H9 (cell line): ENCODE results near the gene MRPL39. TPM values are rescaled to one million over a fixed set of nuclear protein-coding genes. Genes with fewer than 3 reads are reported as not detected.

Experiments used
- DNase-seq: peaks from one replicate; pipeline ENCODE4 v3.0.0-alpha.2; 2017
- H2AFZ ChIP-seq: one replicate; pipeline ENCODE4 v1.6.1; 2013; ENCODE audit warnings: mild to moderate bottlenecking, low read length, control low read depth, moderate library complexity
- H2AK5ac ChIP-seq: 2 replicates; pipeline ENCODE4 v1.6.1; 2013; ENCODE audit warnings: low read length, control low read depth, mixed read lengths; ENCODE audit not compliant: insufficient read length
- H2BK120ac ChIP-seq: one replicate; pipeline ENCODE4 v1.6.1; 2013; ENCODE audit warnings: low read depth, mild to moderate bottlenecking, low read length, control low read depth, inconsistent platforms; ENCODE audit not compliant: poor library complexity, severe bottlenecking
- H2BK12ac ChIP-seq: 2 replicates; pipeline ENCODE4 v1.6.1; 2013; ENCODE audit warnings: low read length, control low read depth, mixed read lengths, low read depth; ENCODE audit not compliant: insufficient read length
- H2BK15ac ChIP-seq: 2 replicates; pipeline ENCODE4 v1.6.1; 2013; ENCODE audit warnings: low read depth, low read length, control low read depth
- H2BK20ac ChIP-seq: one replicate; pipeline ENCODE4 v1.6.1; 2013; ENCODE audit warnings: low read depth, mild to moderate bottlenecking, low read length, control low read depth, inconsistent platforms; ENCODE audit not compliant: poor library complexity, severe bottlenecking
- H2BK5ac ChIP-seq: 2 replicates; pipeline ENCODE4 v1.6.1; 2013; ENCODE audit warnings: low read length, control low read depth, mixed read lengths; ENCODE audit not compliant: insufficient read length
- H3K14ac ChIP-seq: 2 replicates; pipeline ENCODE4 v1.6.1; 2013; ENCODE audit warnings: low read length, control low read depth; ENCODE audit not compliant: insufficient read depth
- H3K18ac ChIP-seq: 2 replicates; pipeline ENCODE4 v1.6.1; 2013; ENCODE audit warnings: low read depth, mild to moderate bottlenecking, mixed read lengths, low read length, control low read depth; ENCODE audit not compliant: insufficient read length
- H3K23ac ChIP-seq: 2 replicates; pipeline ENCODE4 v1.6.1; 2013; ENCODE audit warnings: low read length, control low read depth, mixed read lengths, low read depth; ENCODE audit not compliant: insufficient read length
- H3K23me2 ChIP-seq: 2 replicates; pipeline ENCODE4 v1.6.1; 2013; ENCODE audit warnings: low read depth, mild to moderate bottlenecking, mixed read lengths, low read length, control low read depth; ENCODE audit not compliant: insufficient read length, poor library complexity, severe bottlenecking
- H3K27ac ChIP-seq: 2 replicates; pipeline ENCODE4 v1.5.1; 2013; ENCODE audit warnings: low read length, control low read depth, mixed read lengths, low read depth; ENCODE audit not compliant: insufficient read length
- H3K27me3 ChIP-seq: 2 replicates; pipeline ENCODE4 v1.6.1; 2013; ENCODE audit warnings: low read length, control low read depth, inconsistent platforms; ENCODE audit not compliant: insufficient read depth
- H3K4ac ChIP-seq: 2 replicates; pipeline ENCODE4 v1.6.1; 2013; ENCODE audit warnings: low read depth, mild to moderate bottlenecking, control low read depth, inconsistent platforms, low read length, moderate library complexity
- H3K4me1 ChIP-seq: 2 replicates; pipeline ENCODE4 v1.6.1; 2013; ENCODE audit warnings: low read length, control low read depth, inconsistent platforms; ENCODE audit not compliant: insufficient read depth
- H3K4me2 ChIP-seq: 2 replicates; pipeline ENCODE4 v1.6.1; 2013; ENCODE audit warnings: low read length, control low read depth, mixed read lengths; ENCODE audit not compliant: insufficient read length, insufficient read depth
- H3K56ac ChIP-seq: 2 replicates; pipeline ENCODE4 v1.6.1; 2013; ENCODE audit warnings: low read depth, mild to moderate bottlenecking, mixed read lengths, low read length, control low read depth; ENCODE audit not compliant: insufficient read length
- H3K79me1 ChIP-seq: 2 replicates; pipeline ENCODE4 v1.6.1; 2013; ENCODE audit warnings: low read depth, mild to moderate bottlenecking, moderate library complexity, low read length, control low read depth, inconsistent platforms; ENCODE audit not compliant: insufficient read depth, poor library complexity, severe bottlenecking
- H3K79me2 ChIP-seq: 2 replicates; pipeline ENCODE4 v1.6.1; 2013; ENCODE audit warnings: low read length, control low read depth, inconsistent platforms; ENCODE audit not compliant: insufficient read depth
- H3K9ac ChIP-seq: 2 replicates; pipeline ENCODE4 v1.6.1; 2013; ENCODE audit warnings: low read length, control low read depth, mixed read lengths; ENCODE audit not compliant: insufficient read length; ENCODE audit errors: extremely low read depth
- H3K9me3 ChIP-seq: one replicate; pipeline ENCODE4 v1.6.1; 2013; ENCODE audit warnings: low read depth, low read length, inconsistent platforms; ENCODE audit not compliant: control insufficient read depth
- H3T11ph ChIP-seq: one replicate; pipeline ENCODE4 v1.6.1; 2013; ENCODE audit warnings: mild to moderate bottlenecking, low read length, control low read depth, inconsistent platforms
- H4K20me1 ChIP-seq: one replicate; pipeline ENCODE4 v1.6.1; 2013; ENCODE audit not compliant: control insufficient read depth, insufficient read length, insufficient read depth
- H4K5ac ChIP-seq: 2 replicates; pipeline ENCODE4 v1.6.1; 2013; ENCODE audit warnings: low read depth, mild to moderate bottlenecking, mixed read lengths, low read length, control low read depth; ENCODE audit not compliant: insufficient read length
- H4K8ac ChIP-seq: replicated peaks from 2 replicates; pipeline ENCODE4 v1.6.1; 2013; ENCODE audit warnings: low read length, control low read depth, mixed read lengths, low read depth; ENCODE audit not compliant: insufficient read length
- H4K91ac ChIP-seq: 2 replicates; pipeline ENCODE4 v1.6.1; 2013; ENCODE audit warnings: low read depth, mild to moderate bottlenecking, moderate library complexity, mixed read lengths, low read length, control low read depth; ENCODE audit not compliant: insufficient read length
- H3K27ac Mint-ChIP-seq, 3 experiments: 2 replicates in 2 of 3; 3 replicates in 1 of 3; pipeline ENCODE4 v1.8.0; 2020 to 2021; ENCODE audit warnings: mixed read lengths in 3 of 3, mild to moderate bottlenecking in 1 of 3, moderate library complexity in 1 of 3
- H3K27me3 Mint-ChIP-seq: 2 replicates; pipeline ENCODE4 v1.8.0; 2021; ENCODE audit warnings: low read depth, mild to moderate bottlenecking, moderate library complexity, mixed read lengths
- H3K36me3 Mint-ChIP-seq, 3 experiments: 2 replicates in 2 of 3; 3 replicates in 1 of 3; pipeline ENCODE4 v1.8.0; 2020 to 2021; ENCODE audit warnings: low read depth in 3 of 3, mixed read lengths in 3 of 3; ENCODE audit not compliant: insufficient read depth in 1 of 3
- H3K4me1 Mint-ChIP-seq, 2 experiments: 2 replicates each; pipeline ENCODE4 v1.8.0; 2020; ENCODE audit warnings: mixed read lengths in 2 of 2
- H3K4me3 Mint-ChIP-seq, 2 experiments: 2 replicates in 1 of 2; 3 replicates in 1 of 2; pipeline ENCODE4 v1.8.0; 2020 to 2021; ENCODE audit warnings: mild to moderate bottlenecking in 2 of 2, mixed read lengths in 2 of 2, moderate library complexity in 1 of 2
- H3K9me3 Mint-ChIP-seq, 2 experiments: 2 replicates in 1 of 2; 3 replicates in 1 of 2; pipeline ENCODE4 v1.8.0; 2020; ENCODE audit warnings: mild to moderate bottlenecking in 2 of 2, mixed read lengths in 2 of 2, moderate library complexity in 1 of 2
- CTCF ChIP-seq: fragments of 200-600 bp; sonication (generic); conservative IDR thresholded peaks from 3 replicates; pipeline ENCODE4 v1.8.0; 2021; ENCODE audit warnings: antibody characterized with exemption, mild to moderate bottlenecking
- WGBS: extraction: QIAGEN DNeasy Blood & Tissue Kit; methylation state at CpG from one replicate; pipeline ENCODE4 v1.1.7; 2013; ENCODE audit warnings: missing lambda C conversion rate, low lambda C conversion rate, mixed read lengths; ENCODE audit not compliant: insufficient read length; ENCODE audit errors: extremely low coverage; 5-methylcytosine and 5-hydroxymethylcytosine counted together
- total RNA-seq: library from RNA; stranded (reverse); gene quantifications from 2 replicates; pipeline ENCODE4 v1.2.1, GENCODE V29; 2021

Gene MRPL39
- total RNA-seq, 1 experiment from 2014 or later: 58.8 TPM

DNA sequence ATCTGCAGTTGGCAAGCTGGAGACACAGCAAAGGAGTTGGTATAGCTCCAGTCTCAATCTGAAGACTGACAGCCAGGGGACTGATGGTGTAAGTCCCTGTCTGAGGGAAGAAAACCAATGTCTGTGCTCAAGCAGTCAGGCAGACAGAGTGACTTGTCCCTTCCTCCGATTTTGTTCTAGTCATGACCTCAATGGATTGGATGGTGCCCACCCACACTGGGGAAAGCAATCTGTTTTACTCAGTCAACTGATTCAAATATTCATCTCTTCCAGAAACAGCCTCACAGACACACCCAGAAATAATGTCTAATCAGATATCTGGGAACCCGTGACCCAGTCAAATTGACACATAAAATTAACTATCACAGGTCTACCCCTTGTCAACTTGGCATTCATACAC lies 11.9 kb upstream of the MRPL39 start:
- Histone ChIP-seq H3K27ac (no peak overlapping the region), H4K8ac (no peak overlapping the region), H2BK15ac (no peak overlapping the region), H3K4me2 (no peak overlapping the region), H3K23ac (no peak overlapping the region), H3K79me2 (no peaks in the 10 kb centered on the region), H4K20me1 (no peaks in the 10 kb centered on the region), H2AFZ (no peak overlapping the region), H4K5ac (no peak overlapping the region), H3K4me1 (no peaks in the 10 kb centered on the region), H2BK20ac (no peak overlapping the region), H3K27me3 (no peaks in the 10 kb centered on the region), H3K23me2 (no peaks in the 10 kb centered on the region), H2BK5ac (no peak overlapping the region), H3K18ac (no peak overlapping the region), H3K56ac (no peak overlapping the region), H3K79me1 (no peaks in the 10 kb centered on the region), H2AK5ac (no peak overlapping the region), H3K4ac (no peak overlapping the region), H2BK12ac (no peak overlapping the region), H4K91ac (no peak overlapping the region), H2BK120ac (no peak overlapping the region), H3K9me3 (no peaks in the 10 kb centered on the region), H3T11ph (no peak overlapping the region), H3K14ac (no peak overlapping the region), H3K9ac (no peak overlapping the region)
- Mint-ChIP-seq H3K4me3 (no peak overlapping the region), H3K4me1 (peaks cover 8 to 15% of the 10 kb centered on the region in 2 experiments), H3K27me3 (peaks cover 18% of the 10 kb centered on the region), H3K27ac (no peak overlapping the region), H3K36me3 (no peaks in the 10 kb centered on the region), H3K9me3 (no peaks in the 10 kb centered on the region)
- WGBS: no CpG with 5 or more reads among the region's 2 CpGs
- TF ChIP-seq CTCF: no peak
- no peak for DNase-seq
